NCI-H1048 (cell line): Measurements from ENCODE around the gene CDKN2B-AS1.

Experiments
- DNase-seq: peaks from one replicate; lab custom pipeline; 2025; lab: John Stamatoyannopoulos, UW

Gene CDKN2B-AS1

GRCh38 chr9:22005702-22006606, 11.4 kb downstream of the CDKN2B-AS1 start:
- no peak for DNase-seq

GRCh38 chr9:22008384-22008716, 13.8 kb downstream of the CDKN2B-AS1 start:
- no peak for DNase-seq

GRCh38 chr9:22008717-22009505, 14.3 kb downstream of the CDKN2B-AS1 start, which contains the start of gene CDKN2B:
Gene CDKN2B, minus strand, starts transcription at chr9:22009305. Its CDS starts 352 bp downstream, at chr9:22008953.
- DNase-seq: peak; percentile 88

GRCh38 chr9:22009506-22009867, 14.9 kb downstream of the CDKN2B-AS1 start:
- DNase-seq: no peak

- DNase-seq: no peak
These were observed 16.5 kb downstream of the CDKN2B-AS1 start for GRCh38 chr9:22010866-22011625.

GRCh38 chr9:22022396-22022795, 27.8 kb downstream of the CDKN2B-AS1 start:
- no peak for DNase-seq

GRCh38 chr9:22026696-22027095, 32.1 kb downstream of the CDKN2B-AS1 start:
- DNase-seq: no peak

GRCh38 chr9:22028394-22028793, 33.8 kb downstream of the CDKN2B-AS1 start:
- DNase-seq: no peak

- DNase-seq: no peak
These were observed 34.6 kb downstream of the CDKN2B-AS1 start for GRCh38 chr9:22029231-22029630.

GRCh38 chr9:22030101-22030598, 35.6 kb downstream of the CDKN2B-AS1 start:
- no peak for DNase-seq

- DNase-seq: no peak
These were observed 37.2 kb downstream of the CDKN2B-AS1 start for GRCh38 chr9:22031655-22032411.

GRCh38 chr9:22033012-22033630, 38.5 kb downstream of the CDKN2B-AS1 start:
- no peak for DNase-seq

- no peak for DNase-seq
These were observed 41.0 kb downstream of the CDKN2B-AS1 start for GRCh38 chr9:22035591-22036011.

- no peak for DNase-seq
These were observed 42.5 kb downstream of the CDKN2B-AS1 start for GRCh38 chr9:22036866-22037626.

- DNase-seq: no peak
These were observed 43.5 kb downstream of the CDKN2B-AS1 start for GRCh38 chr9:22037954-22038690.

GRCh38 chr9:22039258-22039657, 44.7 kb downstream of the CDKN2B-AS1 start:
- DNase-seq: no peak

- DNase-seq: no peak
These were observed 46.2 kb downstream of the CDKN2B-AS1 start for GRCh38 chr9:22040760-22041159.

GRCh38 chr9:22041344-22041743, 46.8 kb downstream of the CDKN2B-AS1 start:
- DNase-seq: no peak

GRCh38 chr9:22041775-22042174, 47.2 kb downstream of the CDKN2B-AS1 start:
- no peak for DNase-seq
